Lung (tissue), 12 donors: ENCODE measurements around the gene PTPA. TPM values are rescaled to one million over a fixed set of nuclear protein-coding genes. Genes with fewer than 3 reads are reported as not detected.
"Not testable (repeated sequence)": the region's sequence is repeated elsewhere in the genome, so short reads cannot be mapped to it uniquely, and the experiment has no call there.

Experiments used
- ATAC-seq: fragments of 200-7000 bp; cut with Tn5 transposase; one replicate; pipeline ENCODE4 v1.9.1; 2020; ENCODE audit warnings: moderate number of reproducible peaks; ENCODE audit not compliant: insufficient read depth, low FRiP score
- DNase-seq, 3 donors: peaks; one replicate each; pipeline ENCODE4 v3.0.0-alpha.2; 2013 to 2017
- H3K27ac ChIP-seq, 2 donors: one replicate each; pipeline ENCODE4 v1.5.1; 2013; ENCODE audit warnings: mild to moderate bottlenecking in 2 of 2, moderate library complexity in 2 of 2, control low read depth in 1 of 2, inconsistent platforms in 1 of 2, low read depth in 1 of 2, low read length in 1 of 2
- H3K27me3 ChIP-seq, 3 donors: one replicate each; pipeline ENCODE4 v1.5.1; 2013; ENCODE audit warnings: low read length in 2 of 3; ENCODE audit not compliant: control insufficient read depth in 3 of 3, insufficient read depth in 3 of 3
- H3K36me3 ChIP-seq, 4 donors: one replicate each; pipeline ENCODE4 v1.5.1; 2013; ENCODE audit warnings: low read length in 4 of 4, mild to moderate bottlenecking in 1 of 4, moderate library complexity in 1 of 4; ENCODE audit not compliant: control insufficient read depth in 4 of 4, insufficient read depth in 4 of 4
- H3K4me1 ChIP-seq, 5 donors: one replicate each; pipeline ENCODE4 v1.5.1; 2013; ENCODE audit warnings: low read length in 5 of 5, mild to moderate bottlenecking in 2 of 5, moderate library complexity in 1 of 5; ENCODE audit not compliant: control insufficient read depth in 5 of 5, insufficient read depth in 5 of 5
- H3K4me3 ChIP-seq: one replicate; pipeline ENCODE4 v1.5.1; 2013; ENCODE audit warnings: mild to moderate bottlenecking, control low read depth, moderate library complexity
- H3K9ac ChIP-seq, 2 donors: one replicate each; pipeline ENCODE4 v1.5.1; 2013; ENCODE audit warnings: low read length in 2 of 2, control low read depth in 1 of 2; ENCODE audit not compliant: insufficient read depth in 1 of 2
- H3K9me3 ChIP-seq, 4 donors: one replicate each; pipeline ENCODE4 v1.5.1; 2013; ENCODE audit warnings: low read length in 3 of 4, mild to moderate bottlenecking in 1 of 4, moderate library complexity in 1 of 4; ENCODE audit not compliant: control insufficient read depth in 4 of 4, insufficient read depth in 3 of 4
- WGBS, 2 donors: extraction: QIAGEN DNeasy Blood & Tissue Kit; methylation state at CpG; one replicate each; pipeline ENCODE4 v1.1.7; 2013; 5-methylcytosine and 5-hydroxymethylcytosine counted together
- polyA plus RNA-seq, 2 donors: library from polyadenylated mRNA; stranded (reverse); fragments of 200-250 nt; gene quantifications; one replicate each; pipeline ENCODE4 v1.2.1, GENCODE V29; 2013
- total RNA-seq, 2 donors: library from RNA; depleted of rRNA in 1 of 2; stranded (reverse); fragments of >200 nt in 1 of 2; gene quantifications; one replicate each; pipeline ENCODE4 v1.2.1, GENCODE V29; 2014 to 2021
- TF ChIP-seq, protein P1 (sequence below): IDR thresholded peaks from 2 replicates; pipeline ENCODE4 v1.5.1; 2012; ENCODE audit warnings: mild to moderate bottlenecking; ENCODE audit errors: control extremely low read depth, extremely low read depth
- donor health status: control.
- donor health status: control.
- donor health status: Bipolar disorder and iron deficiency.
- donor health status: healthy.
- donor health status: DM: yes; HTN: yes; CAD: no.

Gene PTPA
- total and polyA plus RNA-seq, 4 donors = 62.5 to 145 (median 116) TPM

- Histone ChIP-seq H3K27ac (no peak overlapping the region), H3K9me3 (no peaks in the 10 kb centered on the region), H3K4me3 (no peak overlapping the region), H3K27me3 (no peaks in the 10 kb centered on the region), H3K36me3 (no peaks in the 10 kb centered on the region), H3K4me1 (peaks cover 0 to 15% (median 6%) of the 10 kb centered on the region in 5 donors), H3K9ac (no peak overlapping the region)
- WGBS, 2 donors = 94 to 97% methylated on average over 6 of the region's 6 CpGs
- ATAC-seq (no peak), DNase-seq (no peak)
- TF ChIP-seq, protein P1, sequence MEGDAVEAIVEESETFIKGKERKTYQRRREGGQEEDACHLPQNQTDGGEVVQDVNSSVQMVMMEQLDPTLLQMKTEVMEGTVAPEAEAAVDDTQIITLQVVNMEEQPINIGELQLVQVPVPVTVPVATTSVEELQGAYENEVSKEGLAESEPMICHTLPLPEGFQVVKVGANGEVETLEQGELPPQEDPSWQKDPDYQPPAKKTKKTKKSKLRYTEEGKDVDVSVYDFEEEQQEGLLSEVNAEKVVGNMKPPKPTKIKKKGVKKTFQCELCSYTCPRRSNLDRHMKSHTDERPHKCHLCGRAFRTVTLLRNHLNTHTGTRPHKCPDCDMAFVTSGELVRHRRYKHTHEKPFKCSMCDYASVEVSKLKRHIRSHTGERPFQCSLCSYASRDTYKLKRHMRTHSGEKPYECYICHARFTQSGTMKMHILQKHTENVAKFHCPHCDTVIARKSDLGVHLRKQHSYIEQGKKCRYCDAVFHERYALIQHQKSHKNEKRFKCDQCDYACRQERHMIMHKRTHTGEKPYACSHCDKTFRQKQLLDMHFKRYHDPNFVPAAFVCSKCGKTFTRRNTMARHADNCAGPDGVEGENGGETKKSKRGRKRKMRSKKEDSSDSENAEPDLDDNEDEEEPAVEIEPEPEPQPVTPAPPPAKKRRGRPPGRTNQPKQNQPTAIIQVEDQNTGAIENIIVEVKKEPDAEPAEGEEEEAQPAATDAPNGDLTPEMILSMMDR = no peak
Observed at GRCh38 chr9:129185402-129185801, 74.2 kb downstream of the PTPA start.

DNA sequence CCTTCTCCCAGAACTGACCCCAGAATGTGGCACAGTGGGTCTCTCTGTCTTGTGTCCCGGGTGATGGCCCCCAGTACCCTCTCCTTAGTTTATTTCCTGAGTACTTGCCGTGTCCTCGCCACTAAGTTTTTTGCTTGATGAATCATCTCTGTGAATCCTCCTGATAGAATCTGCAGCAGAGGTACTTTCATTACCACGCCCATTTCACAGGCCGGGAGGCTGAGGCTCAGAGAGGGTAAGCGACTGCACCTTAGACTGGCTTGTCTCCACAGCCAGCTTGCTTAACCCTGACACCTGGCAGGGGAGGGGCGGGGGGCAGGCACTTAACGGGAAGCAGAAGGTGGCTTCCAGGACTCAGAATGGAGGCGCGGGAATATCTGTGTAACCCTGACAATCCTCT, 74.8 kb downstream of the PTPA start:
- Histone ChIP-seq H3K36me3 (no peaks in the 10 kb centered on the region), H3K9ac (no peak overlapping the region), H3K9me3 (peaks cover 0 to 1% (median 0%) of the 10 kb centered on the region in 4 donors), H3K4me1 (peaks cover 0 to 15% (median 6%) of the 10 kb centered on the region in 5 donors), H3K4me3 (no peak overlapping the region), H3K27me3 (no peaks in the 10 kb centered on the region), H3K27ac (no peak overlapping the region)
- TF ChIP-seq, protein P1 = no peak
- DNase-seq = no peak
- 83 to 90% methylated on average over 10 of the region's 10 CpGs for WGBS, 2 donors
- ATAC-seq = no peak

GRCh38 chr9:129187042-129187441, 75.8 kb downstream of the PTPA start:
- Histone ChIP-seq H3K27me3 (no peaks in the 10 kb centered on the region), H3K4me3 (no peak overlapping the region), H3K27ac (no peak overlapping the region), H3K9me3 (peaks cover 0 to 1% (median 0%) of the 10 kb centered on the region in 4 donors), H3K36me3 (no peaks in the 10 kb centered on the region), H3K4me1 (peaks cover 0 to 15% (median 6%) of the 10 kb centered on the region in 5 donors), H3K9ac (no peak overlapping the region)
- no peak for ATAC-seq
- TF ChIP-seq, protein P1 = no peak
- WGBS, 2 donors = 81 to 89% methylated on average over 1 of the region's 1 CpG
- DNase-seq = no peak

- H3K4me3 ChIP-seq, H3K27me3 ChIP-seq, H3K27ac ChIP-seq, DNase-seq, H3K36me3 ChIP-seq, H3K9me3 ChIP-seq, H3K9ac ChIP-seq, H3K4me1 ChIP-seq, ATAC-seq: not testable (repeated sequence)
- WGBS, 2 donors = 93 to 96% methylated on average over 8 of the region's 8 CpGs
Observed at GRCh38 chr9:129189971-129190370, 78.8 kb downstream of the PTPA start.
